ENCODE data around the gene CENPVL3.
"Not testable (repeated sequence)": the region's sequence is repeated elsewhere in the genome, so short reads cannot be mapped to it uniquely, and the experiment has no call there.

CENPVL3 gene

DNA sequence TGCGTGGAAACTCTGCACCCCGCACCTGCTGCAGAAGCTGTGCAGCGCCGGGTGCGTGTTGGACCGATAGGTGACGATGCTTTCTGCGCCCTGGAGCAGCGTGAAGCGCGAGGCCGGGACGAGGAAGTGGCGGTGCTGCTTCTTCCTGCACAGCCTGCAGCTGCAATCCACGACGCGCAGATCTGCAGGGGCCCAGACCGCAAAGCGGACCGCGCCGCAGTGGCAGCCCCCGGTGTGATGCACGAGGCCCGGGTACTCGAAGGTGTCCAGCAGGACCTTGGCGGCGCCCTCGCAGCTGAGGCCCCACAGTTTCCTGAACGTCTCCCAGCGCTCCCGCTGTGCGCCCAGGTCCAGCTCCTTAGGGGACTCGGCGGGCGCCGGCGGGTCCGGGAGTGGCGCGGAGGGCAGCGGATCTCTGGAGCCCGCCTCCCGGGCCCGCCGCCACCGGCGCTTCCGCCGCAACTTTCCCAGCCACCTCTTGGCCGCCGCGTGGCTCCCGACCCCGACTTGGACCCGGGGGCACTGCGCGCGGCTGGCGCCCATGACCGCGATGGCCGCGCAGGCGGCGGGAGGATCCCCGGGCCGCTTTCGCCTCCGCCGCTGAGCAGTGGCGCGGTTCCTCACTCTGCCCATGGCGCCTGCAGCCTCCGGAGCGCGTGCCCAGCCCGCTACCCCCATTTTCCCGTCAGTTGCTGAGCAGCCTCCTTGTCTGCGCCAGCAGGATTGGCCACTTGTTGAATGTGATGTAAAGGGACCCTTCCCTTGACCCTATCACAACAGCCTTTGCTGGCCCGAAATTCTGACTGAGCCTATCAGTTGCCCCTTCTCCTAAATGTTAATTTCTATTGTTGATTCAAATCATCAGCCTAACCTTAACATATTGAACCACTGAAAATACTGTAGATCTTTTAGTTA lies at the start of gene CENPVL3:
Gene CENPVL3 (minus strand): TSS at position 672 of the 915 bp plus-strand sequence. CDS start 39 bp downstream, at position 633.
- not testable (repeated sequence) for DNase-seq

DNA sequence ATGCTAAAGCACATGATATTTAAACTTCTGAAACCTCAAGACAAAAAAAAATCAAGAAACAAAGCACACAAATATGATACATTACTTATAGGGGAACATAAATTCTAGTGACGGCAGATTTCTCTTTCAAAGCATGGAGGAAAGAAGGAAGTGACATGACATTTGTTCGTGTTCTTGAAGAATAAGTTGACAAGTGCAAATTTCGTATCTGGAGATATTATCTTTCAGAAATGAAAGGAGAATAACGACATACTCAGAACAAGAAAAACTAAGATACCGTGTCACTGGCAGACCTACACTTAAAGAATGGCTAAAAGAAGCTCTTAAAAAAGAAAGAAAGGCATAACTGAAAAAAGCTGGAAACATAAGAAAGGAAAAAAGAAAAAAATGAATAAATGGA lies 47.3 kb upstream of the CENPVL3 start:
- no peak for DNase-seq

DNA sequence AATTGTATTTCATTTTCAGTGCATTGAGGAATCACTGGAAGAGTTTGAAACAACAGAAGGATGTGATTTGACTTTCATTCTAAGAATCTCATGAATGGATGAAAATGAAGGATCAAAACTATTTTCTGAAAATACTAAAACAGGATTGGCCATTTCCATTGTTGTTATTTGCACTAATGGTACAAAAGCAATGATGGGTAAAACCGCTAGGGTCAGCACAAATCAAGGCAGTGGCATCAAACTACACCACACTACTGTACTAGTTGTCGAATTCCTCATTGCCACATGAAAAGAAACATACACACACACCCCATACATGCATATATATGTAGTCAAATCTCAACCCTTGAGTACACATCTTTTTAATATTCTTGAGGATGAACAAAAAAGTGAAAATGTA lies 24.7 kb upstream of the CENPVL3 start:
- no peak for DNase-seq

DNA sequence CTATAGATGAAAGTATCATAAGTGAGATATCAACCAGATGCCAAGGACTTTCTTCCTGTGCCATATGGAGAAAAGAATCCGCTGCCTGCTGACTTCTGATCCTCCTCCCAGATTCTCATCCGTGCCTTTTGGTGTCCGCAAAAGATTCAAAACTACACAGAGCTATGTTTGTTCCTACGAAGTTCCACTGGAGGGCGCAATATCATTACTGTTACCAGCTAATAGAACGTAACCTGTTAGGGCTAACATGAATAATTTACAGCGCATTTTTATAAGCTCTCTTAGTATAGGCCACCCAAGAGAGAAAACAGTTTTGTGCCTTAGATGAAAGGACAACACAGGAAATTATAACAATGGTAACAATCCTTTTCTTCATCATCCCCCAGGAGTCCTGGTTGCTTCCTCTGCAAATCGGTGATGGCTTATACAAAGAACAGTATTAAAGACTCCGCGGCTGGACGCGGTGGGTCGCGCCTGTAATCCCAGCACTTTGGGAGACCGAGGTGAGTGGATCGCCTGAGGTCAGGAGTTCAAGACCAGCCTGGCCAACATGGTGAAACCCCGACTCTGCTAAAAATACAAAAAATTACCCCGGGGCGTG lies 22.8 kb upstream of the CENPVL3 start:
- peak; percentile 19 for DNase-seq

DNA sequence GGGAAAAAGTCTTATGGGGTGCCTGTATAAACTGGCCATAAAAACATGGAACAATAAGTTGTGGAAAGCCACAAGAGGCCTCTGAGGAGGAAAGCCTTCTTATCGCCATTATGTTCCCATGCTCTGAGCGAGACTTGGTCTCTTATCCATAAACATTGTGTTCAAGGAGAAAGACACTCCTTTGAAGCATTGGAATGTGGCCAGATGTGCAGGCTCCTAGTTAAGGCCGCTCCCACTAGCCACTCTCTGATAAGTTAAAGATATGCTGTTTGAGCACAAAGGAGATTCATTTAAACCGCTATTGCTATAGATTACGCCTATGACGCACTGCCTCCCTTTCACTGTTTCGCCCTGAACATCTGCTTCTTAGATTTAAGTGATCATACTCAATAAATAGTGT lies 17.8 kb upstream of the CENPVL3 start:
- not testable (repeated sequence) for DNase-seq

DNA sequence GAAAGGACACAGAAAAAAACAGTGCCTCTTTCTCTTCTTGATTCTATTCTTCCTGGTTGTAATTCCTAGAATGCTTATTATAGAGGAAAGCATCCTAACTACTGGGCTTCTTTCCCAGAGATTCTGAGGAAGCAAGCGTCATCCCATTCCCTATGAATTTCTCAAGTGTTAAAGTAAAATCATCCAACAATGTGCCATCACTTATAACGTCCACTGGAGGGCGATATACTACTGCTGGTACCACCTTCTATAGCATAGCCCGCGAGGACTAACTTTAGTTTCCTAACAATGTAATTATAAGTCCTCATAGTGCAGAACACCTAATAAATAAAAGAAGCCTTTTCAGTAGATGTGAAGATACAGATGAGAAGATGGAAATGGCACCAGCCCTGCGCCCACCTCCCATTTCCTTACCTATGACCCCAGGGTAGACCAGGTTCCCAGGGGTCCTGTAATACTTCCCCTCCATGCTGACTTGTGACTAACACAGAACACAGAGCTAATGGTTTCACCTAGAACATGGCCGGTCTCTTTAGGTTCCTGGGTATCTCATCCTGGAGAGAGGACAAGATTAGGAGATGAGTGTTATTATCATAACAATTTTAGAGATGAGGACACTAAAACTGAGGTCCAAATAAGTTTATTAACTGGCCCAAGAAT lies 4.2 kb downstream of the CENPVL3 start:
- no peak for DNase-seq

DNA sequence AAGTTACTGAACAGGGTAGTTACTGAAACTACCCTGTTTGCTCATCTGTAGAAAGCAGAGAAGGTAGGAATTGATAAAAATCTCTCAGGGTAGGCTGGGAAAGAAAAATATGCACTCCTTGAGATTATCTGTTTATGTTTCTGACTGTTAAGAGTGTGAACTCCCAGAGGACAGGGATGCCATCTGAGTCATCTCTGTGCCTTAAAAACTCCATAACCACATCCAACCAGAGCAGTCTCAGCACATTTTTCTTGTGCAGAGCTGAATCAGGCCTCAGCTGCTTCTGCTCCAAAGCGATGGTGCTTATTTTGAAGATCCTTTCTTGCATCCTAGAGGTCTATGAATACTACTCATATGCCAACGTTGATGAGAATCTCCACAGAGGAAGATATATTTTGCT lies 9.9 kb downstream of the CENPVL3 start:
- no peak for DNase-seq

DNA sequence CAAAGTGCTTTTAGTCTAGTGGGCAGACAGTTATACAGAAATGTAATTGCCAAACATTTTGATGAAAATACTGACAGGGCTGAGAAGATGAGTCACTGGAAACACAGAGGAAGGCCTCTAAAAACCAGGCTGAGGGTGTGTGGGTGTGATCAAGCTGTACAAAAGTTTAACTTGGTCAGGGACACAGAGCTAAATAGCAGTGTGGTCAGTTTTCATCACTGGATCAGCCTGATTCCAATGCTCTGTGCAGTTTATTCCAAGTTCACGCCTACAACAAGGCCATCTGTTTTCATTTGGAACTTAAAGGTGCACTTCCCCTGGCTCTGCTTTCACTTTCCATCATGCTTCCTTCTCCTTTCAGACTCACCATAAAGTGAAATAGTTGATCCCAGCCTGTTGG lies 10.6 kb downstream of the CENPVL3 start:
- peak; percentile 20 for DNase-seq

DNA sequence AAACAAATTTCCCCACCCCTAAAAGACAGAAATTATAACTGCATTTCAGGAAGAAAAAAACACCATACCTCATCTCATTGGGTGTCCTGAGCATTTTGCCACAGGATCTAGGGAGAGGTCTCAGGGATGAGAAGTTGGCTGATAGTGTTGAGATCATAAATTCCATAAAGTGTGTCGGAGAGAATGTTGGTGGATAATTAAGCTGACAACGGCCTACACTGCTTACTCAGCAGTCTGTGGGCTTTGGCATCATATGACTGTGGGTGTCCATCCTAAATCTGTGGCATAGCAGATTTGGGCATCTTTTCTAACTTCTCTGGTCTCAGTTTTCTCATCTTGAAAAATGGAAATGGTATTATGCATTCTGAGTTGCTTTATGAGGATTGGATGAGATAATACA lies 12.3 kb downstream of the CENPVL3 start:
- no peak for DNase-seq

DNA sequence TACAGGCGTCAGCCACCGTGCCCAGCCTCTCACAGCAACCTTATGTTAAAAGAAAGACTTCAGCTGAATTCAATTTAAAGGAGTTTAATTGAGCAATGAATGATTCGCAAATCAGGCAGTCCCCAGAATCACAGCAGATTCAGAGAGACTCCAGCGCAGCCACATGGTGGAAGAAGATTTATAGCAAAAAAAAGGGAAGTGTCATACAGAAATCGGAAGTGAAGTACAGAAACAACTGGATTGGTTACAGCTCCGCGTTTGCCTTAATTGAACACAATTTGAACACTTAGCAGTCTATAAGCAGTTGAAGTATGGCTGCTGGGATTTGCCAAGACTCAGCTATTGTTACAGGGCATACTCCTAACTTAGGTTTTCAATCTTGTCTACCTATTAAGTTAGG lies 19.8 kb downstream of the CENPVL3 start:
- DNase-seq = no peak

DNA sequence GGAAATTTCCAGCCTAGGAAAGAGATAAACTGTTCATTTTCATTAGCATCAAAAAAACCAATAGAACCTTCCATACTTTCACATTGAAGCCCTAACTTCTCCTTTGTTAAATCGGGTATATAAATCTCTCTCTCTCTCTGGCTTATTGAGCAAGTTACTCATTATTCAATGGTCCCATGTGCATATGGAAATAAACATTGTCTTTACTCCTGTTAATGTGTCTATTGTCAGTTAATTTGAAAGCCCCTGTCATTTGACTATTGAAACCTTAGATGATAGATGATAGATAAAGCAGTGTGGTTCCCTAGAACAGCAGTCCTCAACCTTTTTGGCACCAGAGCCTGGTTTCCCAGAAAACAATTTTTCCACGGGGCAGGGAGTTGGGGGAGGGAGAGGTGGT lies 46.8 kb downstream of the CENPVL3 start:
- DNase-seq = no peak

DNA sequence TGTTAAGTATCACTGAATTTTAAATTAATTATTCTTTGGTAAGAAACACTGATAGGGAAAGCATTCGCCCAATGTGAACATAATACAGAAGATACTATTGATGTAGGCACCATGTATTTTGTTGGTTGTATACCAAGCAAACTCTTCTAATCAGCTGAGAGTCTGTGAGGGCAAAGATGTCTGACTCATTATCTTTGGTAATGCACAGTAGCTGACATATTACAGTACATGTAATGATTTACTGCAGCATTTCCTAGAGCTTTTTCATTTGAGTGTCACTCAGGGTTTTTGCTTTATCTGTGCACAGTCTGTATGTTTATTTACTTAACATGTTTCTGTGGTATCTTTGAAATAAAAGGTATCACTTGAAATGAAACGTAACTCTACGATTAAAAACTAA lies 49.2 kb downstream of the CENPVL3 start:
- DNase-seq = no peak

DNA sequence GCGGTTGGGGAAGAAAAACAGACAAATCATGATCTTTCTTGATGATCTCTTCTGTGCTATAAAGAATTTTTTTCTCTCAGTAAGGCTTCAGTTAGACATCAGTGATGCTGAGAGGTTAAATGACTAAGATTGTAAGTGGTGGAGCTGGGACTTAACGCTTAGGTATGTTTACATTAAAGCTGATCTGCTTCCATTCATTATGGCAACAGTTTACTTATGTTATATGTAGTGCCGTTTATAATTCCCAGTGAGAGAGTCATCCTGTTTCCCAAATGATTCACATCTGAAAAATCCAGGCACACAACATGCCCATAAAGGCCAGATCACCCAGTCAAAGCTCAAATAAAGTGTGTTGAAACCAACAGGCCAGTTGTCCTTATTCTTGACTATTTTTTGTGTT lies 50.1 kb downstream of the CENPVL3 start:
- no peak for DNase-seq

Data from femur (tissue), 1 donor.